A549 (cell line): Measurements from ENCODE around the gene C6orf163. TPM values are rescaled to one million over a fixed set of nuclear protein-coding genes. Genes with fewer than 3 reads are reported as not detected.

ENCODE experiments used
- ATAC-seq, 2 experiments: fragments of 200-7000 bp in 1 of 2; fragments of >200 bp in 1 of 2; cut with Nextera tagmentation in 1 of 2; cut with Tn5 transposase in 1 of 2; 3 replicates each; pipeline versions ENCODE4 v1.8.0 to v1.9.1; 2018 to 2020; ENCODE audit warnings: mild to moderate bottlenecking in 1 of 2, moderate library complexity in 1 of 2
- CTCF ChIA-PET: fragments of 300-600 bp; sonication (Branson Sonifier 250); formaldehyde crosslinking; extraction: SDS; loops from one replicate; lab custom pipeline; 2021; ENCODE audit warnings: antibody characterized with exemption, inconsistent platforms; lab: Yijun Ruan, JAX
- POLR2A ChIA-PET: fragments of 350-600 bp; formaldehyde crosslinking; extraction: SDS; loops from one replicate; lab custom pipeline; 2021; ENCODE audit warnings: antibody characterized with exemption, inconsistent platforms; lab: Yijun Ruan, JAX
- DNase-seq, 2 experiments: peaks; one replicate each; pipeline versions ENCODE4 v3.0.0 to v3.0.0-alpha.2; 2011 to 2016; ENCODE audit warnings: low read depth in 1 of 2, low spot score in 1 of 2
- FAIRE-seq: peaks from 2 replicates; lab custom pipeline; 2011; peaks lifted over from hg19 to GRCh38; lab: Jason Lieb, UNC
- H3K27ac ChIP-seq, 2 experiments: fragments of >200 bp; sonication (Bioruptor Twin); formaldehyde crosslinking; 3 replicates each; pipeline ENCODE4 v1.5.1; 2016 to 2017
- H3K4me1 ChIP-seq: fragments of >200 bp; sonication (Bioruptor Twin); formaldehyde crosslinking; 3 replicates; pipeline ENCODE4 v1.6.1; 2016
- H3K4me2 ChIP-seq: fragments of >200 bp; sonication (Bioruptor Twin); formaldehyde crosslinking; 3 replicates; pipeline ENCODE4 v1.6.1; 2016
- H3K4me3 ChIP-seq: fragments of >200 bp; sonication (Bioruptor Twin); formaldehyde crosslinking; 3 replicates; pipeline ENCODE4 v1.5.1; 2016
- H3K9me3 ChIP-seq: fragments of >200 bp; sonication (Bioruptor Twin); formaldehyde crosslinking; 3 replicates; pipeline ENCODE4 v1.6.1; 2016
- BHLHE40 ChIP-seq: IDR thresholded peaks from 2 replicates; pipeline ENCODE4 v1.6.1; 2012; ENCODE audit warnings: low read depth, low read length, inconsistent platforms
- CBX2 ChIP-seq: fragments of 200-600 bp; sonication (generic); IDR thresholded peaks from 2 replicates; pipeline ENCODE4 v1.6.1; 2016; ENCODE audit warnings: low read depth, mild to moderate bottlenecking, borderline replicate concordance
- CHD4 ChIP-seq: fragments of 200-600 bp; sonication (generic); IDR thresholded peaks from 2 replicates; pipeline ENCODE4 v1.6.1; 2016; ENCODE audit warnings: antibody characterized with exemption, mild to moderate bottlenecking, borderline replicate concordance
- EHF ChIP-seq: fragments of 250-450 bp; sonication (Bioruptor Pico); IDR thresholded peaks from 2 replicates; pipeline ENCODE4 v1.5.0; 2020; ENCODE audit warnings: mild to moderate bottlenecking
- ESRRA ChIP-seq: fragments of 150-350 bp; IDR thresholded peaks from 2 replicates; pipeline ENCODE4 v1.6.1; 2014; ENCODE audit warnings: mild to moderate bottlenecking, low read length, borderline replicate concordance
- FOSB ChIP-seq: fragments of 250-450 bp; sonication (Bioruptor Pico); IDR thresholded peaks from 2 replicates; pipeline ENCODE4 v1.5.0; 2020; ENCODE audit warnings: mild to moderate bottlenecking, moderate library complexity
- FOSL2 ChIP-seq, 2 experiments: fragments of 450-650 bp in 1 of 2; fragments of >200 bp in 1 of 2; sonication (Bioruptor Twin) in 1 of 2; formaldehyde crosslinking; IDR thresholded peaks; 2 replicates each; pipeline versions ENCODE4 v1.5.0 to v1.6.1; 2016 to 2020; ENCODE audit warnings: mild to moderate bottlenecking in 1 of 2, moderate library complexity in 1 of 2
- FOXS1 ChIP-seq: fragments of 250-450 bp; sonication (Bioruptor Pico); IDR thresholded peaks from 2 replicates; pipeline ENCODE4 v1.5.0; 2020; ENCODE audit warnings: mild to moderate bottlenecking, moderate library complexity
- GATA3 ChIP-seq: IDR thresholded peaks from 2 replicates; pipeline ENCODE4 v1.6.1; 2012; ENCODE audit warnings: borderline replicate concordance
- HDAC2 ChIP-seq: fragments of 200-600 bp; sonication (generic); IDR thresholded peaks from 2 replicates; pipeline ENCODE4 v1.6.1; 2016
- HEYL ChIP-seq: fragments of 250-450 bp; sonication (Bioruptor Pico); IDR thresholded peaks from 2 replicates; pipeline ENCODE4 v1.8.0; 2021; ENCODE audit warnings: mild to moderate bottlenecking, moderate library complexity
- HOXA7 ChIP-seq: fragments of 250-450 bp; sonication (Bioruptor Pico); IDR thresholded peaks from 2 replicates; pipeline ENCODE4 v1.5.0; 2020; ENCODE audit warnings: mild to moderate bottlenecking, moderate library complexity
- KDM5A ChIP-seq: fragments of 200-600 bp; sonication (generic); IDR thresholded peaks from 2 replicates; pipeline ENCODE4 v1.6.1; 2016; ENCODE audit warnings: antibody characterized with exemption, mild to moderate bottlenecking
- MAFK ChIP-seq: fragments of 450-650 bp; IDR thresholded peaks from 2 replicates; pipeline ENCODE4 v1.6.1; 2014; ENCODE audit not compliant: partially characterized antibody
- MYC ChIP-seq: IDR thresholded peaks from 2 replicates; pipeline ENCODE4 v1.6.1; 2012; ENCODE audit warnings: mild to moderate bottlenecking, inconsistent platforms, low read length, improper control_type of control experiment, borderline replicate concordance
- NFE2L2 ChIP-seq: fragments of 150-350 bp; conservative IDR thresholded peaks from 2 replicates; pipeline ENCODE4 v1.6.1; 2014; ENCODE audit warnings: low read length
- NPAS2 ChIP-seq: fragments of 250-450 bp; sonication (Bioruptor Pico); IDR thresholded peaks from 2 replicates; pipeline ENCODE4 v1.8.0; 2022; ENCODE audit warnings: mild to moderate bottlenecking, moderate library complexity, borderline replicate concordance
- NR3C1 ChIP-seq: fragments of >200 bp; sonication (Bioruptor Twin); formaldehyde crosslinking; IDR thresholded peaks from 3 replicates; pipeline ENCODE4 v1.6.1; 2017
- POLR2AphosphoS2 ChIP-seq: conservative IDR thresholded peaks from 2 replicates; pipeline ENCODE4 v1.6.1; 2012; ENCODE audit warnings: low read length, improper control_type of control experiment, inconsistent platforms
- RAD21 ChIP-seq, 2 experiments: fragments of >200 bp in 1 of 2; sonication (Bioruptor Twin) in 1 of 2; formaldehyde crosslinking in 1 of 2; IDR thresholded peaks in 1 of 2; conservative IDR thresholded peaks in 1 of 2; 2 replicates in 1 of 2; 3 replicates in 1 of 2; pipeline ENCODE4 v1.6.1; 2012 to 2018; ENCODE audit warnings: inconsistent platforms in 1 of 2
- RARB ChIP-seq: fragments of 250-450 bp; sonication (Bioruptor Pico); IDR thresholded peaks from 2 replicates; pipeline ENCODE4 v1.8.0; 2021; ENCODE audit warnings: mild to moderate bottlenecking, moderate library complexity
- RFX5 ChIP-seq: fragments of 450-650 bp; IDR thresholded peaks from 2 replicates; pipeline ENCODE4 v1.7.1; 2014; ENCODE audit warnings: antibody characterized with exemption, mild to moderate bottlenecking, moderate library complexity
- SMC3 ChIP-seq: fragments of >200 bp; sonication (Bioruptor Twin); formaldehyde crosslinking; IDR thresholded peaks from 3 replicates; pipeline ENCODE4 v1.6.1; 2018; ENCODE audit warnings: inconsistent platforms
- SREBF2 ChIP-seq: fragments of 450-650 bp; IDR thresholded peaks from 2 replicates; pipeline ENCODE4 v1.6.1; 2014; ENCODE audit warnings: mild to moderate bottlenecking, moderate library complexity
- TFCP2L1 ChIP-seq: fragments of 250-450 bp; sonication (Bioruptor Pico); IDR thresholded peaks from 2 replicates; pipeline ENCODE4 v1.5.0; 2021; ENCODE audit warnings: mild to moderate bottlenecking
- TP53 ChIP-seq: fragments of 250-450 bp; sonication (Bioruptor Pico); IDR thresholded peaks from 2 replicates; pipeline ENCODE4 v1.5.0; 2021; ENCODE audit warnings: mild to moderate bottlenecking, moderate library complexity
- ZC3H11A ChIP-seq: fragments of 450-650 bp; IDR thresholded peaks from 2 replicates; pipeline ENCODE4 v1.6.1; 2014; ENCODE audit warnings: antibody characterized with exemption, mild to moderate bottlenecking
- ZFP36 ChIP-seq: fragments of 450-650 bp; IDR thresholded peaks from 2 replicates; pipeline ENCODE4 v1.6.1; 2014; ENCODE audit warnings: borderline replicate concordance; ENCODE audit not compliant: partially characterized antibody
- ZSCAN20 ChIP-seq: fragments of 250-450 bp; sonication (Bioruptor Pico); IDR thresholded peaks from 2 replicates; pipeline ENCODE4 v1.8.0; 2022; ENCODE audit warnings: mild to moderate bottlenecking, moderate library complexity
- WGBS: methylation state at CpG from one replicate; pipeline ENCODE4 v1.1.6; 2017; ENCODE audit errors: missing lambda C conversion rate; 5-methylcytosine and 5-hydroxymethylcytosine counted together
- polyA plus RNA-seq, 4 experiments: library from polyadenylated mRNA; depleted of rRNA in 3 of 4; stranded (reverse); fragments of >200 nt; fragmentation: RNase III in 1 of 4; extraction: RNeasy Plus Mini Kit Qiagen cat#74134 plus additional on column Dnase treatment in 1 of 4; gene quantifications; 2 replicates in 3 of 4; 3 replicates in 1 of 4; pipeline ENCODE4 v1.2.3, GENCODE V29; 2011 to 2017
- TF ChIP-seq, protein P1 (sequence below): IDR thresholded peaks from 2 replicates; pipeline ENCODE4 v1.6.1; 2012
- TF ChIP-seq, protein P2 (sequence below): fragments of >200 bp; sonication (Bioruptor Twin); formaldehyde crosslinking; IDR thresholded peaks from 3 replicates; pipeline ENCODE4 v1.6.1; 2016
- TF ChIP-seq, protein P3 (sequence below): fragments of >200 bp; sonication (Bioruptor Twin); formaldehyde crosslinking; IDR thresholded peaks from 2 replicates; pipeline ENCODE4 v1.6.1; 2016

C6orf163 gene
- polyA plus RNA-seq, 2 of the 4 experiments (the other 2 are of a cell fraction), result 0.39 to 0.44 TPM

DNA sequence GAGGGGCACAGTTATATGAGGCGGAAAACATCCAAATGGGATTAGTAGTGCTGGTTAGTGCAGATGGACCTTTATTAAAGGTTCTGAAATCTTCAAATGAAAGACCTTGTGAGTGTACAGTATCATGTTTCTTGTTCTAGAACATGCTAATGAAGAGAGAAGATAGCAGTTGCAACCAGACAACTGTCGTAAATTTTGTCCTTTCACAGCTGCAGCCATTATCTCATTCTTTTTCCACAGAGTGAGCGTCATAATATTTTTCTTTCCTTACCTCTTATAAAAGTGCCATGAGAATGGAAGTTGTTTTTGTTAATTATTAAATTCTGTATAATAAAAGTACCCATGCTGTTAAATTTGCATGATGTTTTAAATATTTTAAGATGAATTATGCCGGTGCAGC is 4.4 kb upstream of the C6orf163 start:
- 92% methylated on average over 4 of the region's 4 CpGs for WGBS
- no peak for FAIRE-seq

DNA sequence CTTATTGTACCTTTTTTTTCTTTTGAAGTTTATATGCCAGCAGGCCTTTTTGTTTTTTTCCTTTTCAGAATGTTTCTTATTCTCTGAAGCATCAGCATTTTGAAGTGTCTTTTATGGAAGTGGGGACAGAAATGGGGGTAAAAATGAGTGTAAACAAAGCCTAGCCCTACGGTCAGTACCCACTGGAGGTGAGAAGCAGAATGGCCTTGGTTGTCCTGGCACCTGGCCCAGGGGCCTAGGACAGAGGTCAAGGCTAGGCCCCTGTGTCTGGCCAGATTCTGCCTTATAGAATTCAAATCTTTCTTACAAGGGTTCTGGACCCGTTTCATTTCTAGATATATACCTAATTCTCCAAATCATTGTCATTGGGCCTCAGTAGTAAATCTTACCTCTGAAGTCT is 3.5 kb upstream of the C6orf163 start:
- DNase-seq (no peak), FAIRE-seq (no peak), ATAC-seq (no peak)
- Histone ChIP-seq H3K4me1 (no peaks in the 10 kb centered on the region), H3K4me3 (no peak overlapping the region), H3K4me2 (no peak overlapping the region), H3K27ac (no peak overlapping the region), H3K9me3 (no peaks in the 10 kb centered on the region)
- WGBS, result 77% methylated on average over 2 of the region's 2 CpGs
- ChIA-PET CTCF (no interaction called here), POLR2A (no interaction called here)
- TF ChIP-seq GATA3 (no peak), ZSCAN20 (CRISPR knock-in tag) (no peak), SMC3 (no peak), CHD4 (no peak), BHLHE40 (no peak), FOSB (CRISPR knock-in tag) (no peak), TFCP2L1 (CRISPR knock-in tag) (no peak), ZFP36 (no peak), FOXS1 (CRISPR knock-in tag) (no peak), RAD21 (conservative IDR thresholded peaks at IDR 0.05 in 1 of 2, IDR thresholded peaks at IDR 0.05 in 1 of 2) (no peak), NR3C1 (no peak), KDM5A (no peak), RFX5 (no peak), NPAS2 (no peak), POLR2AphosphoS2 (no peak), MYC (no peak), CBX2 (no peak), ESRRA (no peak)
- TF ChIP-seq, protein P1, sequence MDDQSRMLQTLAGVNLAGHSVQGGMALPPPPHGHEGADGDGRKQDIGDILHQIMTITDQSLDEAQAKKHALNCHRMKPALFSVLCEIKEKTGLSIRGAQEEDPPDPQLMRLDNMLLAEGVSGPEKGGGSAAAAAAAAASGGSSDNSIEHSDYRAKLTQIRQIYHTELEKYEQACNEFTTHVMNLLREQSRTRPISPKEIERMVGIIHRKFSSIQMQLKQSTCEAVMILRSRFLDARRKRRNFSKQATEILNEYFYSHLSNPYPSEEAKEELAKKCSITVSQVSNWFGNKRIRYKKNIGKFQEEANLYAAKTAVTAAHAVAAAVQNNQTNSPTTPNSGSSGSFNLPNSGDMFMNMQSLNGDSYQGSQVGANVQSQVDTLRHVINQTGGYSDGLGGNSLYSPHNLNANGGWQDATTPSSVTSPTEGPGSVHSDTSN, result no peak

More for the DNA sequence above, 4.4 kb upstream of the C6orf163 start:
- TF ChIP-seq HOXA7 (CRISPR knock-in tag) (no peak), FOXS1 (CRISPR knock-in tag) (no peak), MAFK (no peak), NFE2L2 (no peak), HDAC2 (no peak), POLR2AphosphoS2 (no peak), CBX2 (no peak), BHLHE40 (no peak), SREBF2 (no peak), EHF (no peak), ZC3H11A (no peak), HEYL (no peak), GATA3 (no peak), FOSL2 (IDR thresholded peaks at IDR 0.05) (no peak), FOSL2 (CRISPR knock-in tag; IDR thresholded peaks at IDR 0.05) (no peak), TP53 (CRISPR knock-in tag) (no peak), ESRRA (no peak), RARB (CRISPR knock-in tag) (no peak)
- TF ChIP-seq, protein P1, result no peak
- TF ChIP-seq, protein P2, sequence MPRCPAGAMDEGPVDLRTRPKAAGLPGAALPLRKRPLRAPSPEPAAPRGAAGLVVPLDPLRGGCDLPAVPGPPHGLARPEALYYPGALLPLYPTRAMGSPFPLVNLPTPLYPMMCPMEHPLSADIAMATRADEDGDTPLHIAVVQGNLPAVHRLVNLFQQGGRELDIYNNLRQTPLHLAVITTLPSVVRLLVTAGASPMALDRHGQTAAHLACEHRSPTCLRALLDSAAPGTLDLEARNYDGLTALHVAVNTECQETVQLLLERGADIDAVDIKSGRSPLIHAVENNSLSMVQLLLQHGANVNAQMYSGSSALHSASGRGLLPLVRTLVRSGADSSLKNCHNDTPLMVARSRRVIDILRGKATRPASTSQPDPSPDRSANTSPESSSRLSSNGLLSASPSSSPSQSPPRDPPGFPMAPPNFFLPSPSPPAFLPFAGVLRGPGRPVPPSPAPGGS, result no peak
- TF ChIP-seq, protein P3, sequence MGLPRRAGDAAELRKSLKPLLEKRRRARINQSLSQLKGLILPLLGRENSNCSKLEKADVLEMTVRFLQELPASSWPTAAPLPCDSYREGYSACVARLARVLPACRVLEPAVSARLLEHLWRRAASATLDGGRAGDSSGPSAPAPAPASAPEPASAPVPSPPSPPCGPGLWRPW, result no peak
- H3K4me2 ChIP-seq, result no peak overlapping the region
- H3K27ac ChIP-seq, result no peak overlapping the region
- no peak overlapping the region for H3K4me3 ChIP-seq
- POLR2A ChIA-PET, result no interaction called here
- no peaks in the 10 kb centered on the region for H3K4me1 ChIP-seq
- CTCF ChIA-PET, result no interaction called here
- H3K9me3 ChIP-seq, result no peaks in the 10 kb centered on the region
- DNase-seq (no peak), ATAC-seq (no peak)
